ENCODE measurements around the gene ZBTB42. TPM values are rescaled to one million over a fixed set of nuclear protein-coding genes. Genes with fewer than 3 reads are reported as not detected.

Gene ZBTB42
- total and polyA plus RNA-seq, 3 donors from 2014 or later = 6.1 to 8.4 (median 7.1) TPM

DNA sequence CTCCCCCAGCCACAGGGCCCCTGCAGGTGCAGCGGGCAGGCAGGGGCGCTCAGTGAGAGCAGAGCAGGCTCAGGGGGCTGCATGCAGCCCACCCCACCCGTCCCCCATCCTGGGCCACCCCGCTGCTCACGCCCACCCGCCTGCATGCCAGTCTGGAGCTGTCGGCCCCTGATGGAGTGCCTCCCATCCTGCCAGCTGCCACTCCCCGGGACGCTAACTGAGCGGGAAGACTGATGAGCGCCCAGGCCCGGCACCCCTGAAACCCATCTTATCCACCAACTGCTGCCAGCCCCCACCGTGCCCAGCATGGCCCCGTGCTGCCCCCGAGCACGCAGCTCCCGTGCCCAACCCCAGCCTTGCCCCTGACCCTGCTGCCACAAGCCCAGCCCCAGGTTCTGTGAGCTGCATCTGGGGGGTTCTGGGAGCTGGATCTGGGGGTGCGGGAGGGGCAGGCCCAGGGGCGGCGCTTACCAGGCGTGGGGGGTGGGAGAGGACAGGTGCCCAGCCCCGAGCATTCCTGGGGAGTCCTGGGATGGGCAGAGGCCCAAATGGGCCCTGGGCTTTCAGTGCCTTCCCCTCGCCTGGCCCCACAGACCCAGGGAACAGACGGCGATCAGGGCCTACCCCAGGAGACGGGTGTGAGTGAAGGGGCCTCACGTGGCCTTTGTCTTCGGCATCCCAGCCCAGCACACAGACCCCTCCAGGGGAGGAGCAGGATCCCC is 18.7 kb upstream of the ZBTB42 start:
- H3K4me1 ChIP-seq = peaks cover 16% of the 10 kb centered on the region
- WGBS, 2 donors = 85 to 90% methylated on average over 2 to 27 of the region's 28 CpGs
- no peak overlapping the region for H3K4me3 ChIP-seq
- DNase-seq = no peak
- intact Hi-C loops (cut with DNase I; ENCODE audit: low total_unique reads) = no loop called here
- H3K36me3 ChIP-seq (ENCODE audit: low read depth, missing control alignments) = no peaks in the 10 kb centered on the region
- H3K27me3 ChIP-seq = no peaks in the 10 kb centered on the region
- H3K27ac ChIP-seq = no peak overlapping the region
- H3K9me3 ChIP-seq = no peaks in the 10 kb centered on the region
- TF ChIP-seq POLR2A (IDR thresholded peaks at IDR 0.05) = no peak
- TF ChIP-seq, protein P1, sequence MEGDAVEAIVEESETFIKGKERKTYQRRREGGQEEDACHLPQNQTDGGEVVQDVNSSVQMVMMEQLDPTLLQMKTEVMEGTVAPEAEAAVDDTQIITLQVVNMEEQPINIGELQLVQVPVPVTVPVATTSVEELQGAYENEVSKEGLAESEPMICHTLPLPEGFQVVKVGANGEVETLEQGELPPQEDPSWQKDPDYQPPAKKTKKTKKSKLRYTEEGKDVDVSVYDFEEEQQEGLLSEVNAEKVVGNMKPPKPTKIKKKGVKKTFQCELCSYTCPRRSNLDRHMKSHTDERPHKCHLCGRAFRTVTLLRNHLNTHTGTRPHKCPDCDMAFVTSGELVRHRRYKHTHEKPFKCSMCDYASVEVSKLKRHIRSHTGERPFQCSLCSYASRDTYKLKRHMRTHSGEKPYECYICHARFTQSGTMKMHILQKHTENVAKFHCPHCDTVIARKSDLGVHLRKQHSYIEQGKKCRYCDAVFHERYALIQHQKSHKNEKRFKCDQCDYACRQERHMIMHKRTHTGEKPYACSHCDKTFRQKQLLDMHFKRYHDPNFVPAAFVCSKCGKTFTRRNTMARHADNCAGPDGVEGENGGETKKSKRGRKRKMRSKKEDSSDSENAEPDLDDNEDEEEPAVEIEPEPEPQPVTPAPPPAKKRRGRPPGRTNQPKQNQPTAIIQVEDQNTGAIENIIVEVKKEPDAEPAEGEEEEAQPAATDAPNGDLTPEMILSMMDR (IDR thresholded peaks at IDR 0.05) = no peak

DNA sequence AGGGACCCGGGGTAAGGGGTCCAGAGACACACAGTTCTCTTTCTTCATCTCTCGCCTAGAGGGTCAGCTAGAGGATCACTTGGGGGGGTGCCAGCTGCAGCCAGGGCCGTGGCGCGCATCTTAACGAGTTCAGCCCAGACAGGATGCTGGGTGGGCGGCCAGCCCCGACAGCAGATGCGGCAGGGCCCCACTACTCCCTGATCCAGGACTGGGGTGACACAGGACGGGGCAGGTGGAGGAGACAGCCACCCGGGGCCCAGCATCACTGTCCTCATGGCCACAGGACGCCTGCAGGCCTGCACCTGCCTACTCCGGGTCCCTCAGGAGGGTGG is 18.1 kb upstream of the ZBTB42 start:
- no peak overlapping the region for H3K27ac ChIP-seq
- peaks cover 22% of the 10 kb centered on the region for H3K4me1 ChIP-seq
- intact Hi-C loops (cut with DNase I; ENCODE audit: low total_unique reads) = no loop called here
- 56% methylated on average over 13 of the region's 13 CpGs; no CpG with 5 or more reads in 1 of the 2 donors for WGBS, 2 donors
- no peak for DNase-seq
- H3K4me3 ChIP-seq = no peak overlapping the region
- TF ChIP-seq, protein P1 (IDR thresholded peaks at IDR 0.05) = no peak
- H3K27me3 ChIP-seq = no peaks in the 10 kb centered on the region
- no peaks in the 10 kb centered on the region for H3K36me3 ChIP-seq (ENCODE audit: low read depth, missing control alignments)
- no peaks in the 10 kb centered on the region for H3K9me3 ChIP-seq

DNA sequence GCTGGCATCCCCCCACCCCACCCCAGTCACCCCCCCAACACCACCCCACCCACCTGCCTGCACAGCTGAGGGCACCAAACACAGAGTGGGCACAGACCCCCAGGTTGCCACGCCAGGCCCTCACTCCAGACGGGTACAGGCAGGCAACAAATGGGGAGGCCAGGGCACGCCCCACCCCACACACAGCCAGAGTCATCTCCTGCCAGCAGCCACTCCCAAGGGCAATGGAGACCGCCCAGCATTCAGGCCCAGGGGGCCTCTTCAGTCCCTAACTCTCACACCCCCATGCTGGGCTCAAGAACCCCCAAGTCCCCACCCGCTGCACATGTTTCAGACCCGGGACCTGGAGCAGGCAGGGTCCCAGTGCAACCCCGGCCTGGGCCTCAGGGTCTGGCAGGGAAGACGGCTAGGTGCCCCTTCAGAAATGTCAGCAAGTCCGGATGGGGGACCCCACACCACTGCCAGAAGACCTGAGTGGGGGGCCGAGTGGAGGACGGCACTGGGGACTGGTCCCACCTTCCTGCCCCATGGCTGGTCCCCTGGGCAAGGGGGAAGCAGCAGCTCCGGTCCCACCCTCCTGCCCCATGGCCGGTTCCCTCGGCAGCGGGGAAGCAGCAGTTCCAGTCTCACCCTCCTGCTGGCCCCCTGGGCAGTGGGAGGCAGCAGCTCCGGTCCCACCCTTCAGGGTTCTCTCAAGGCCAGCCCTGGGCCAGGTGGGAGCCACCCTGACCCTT is 17.2 kb upstream of the ZBTB42 start:
- no peak for TF ChIP-seq POLR2A (IDR thresholded peaks at IDR 0.05)
- TF ChIP-seq, protein P1 (IDR thresholded peaks at IDR 0.05) = no peak
- Histone ChIP-seq H3K27me3 (no peaks in the 10 kb centered on the region), H3K27ac (no peak overlapping the region), H3K4me3 (no peak overlapping the region), H3K9me3 (no peaks in the 10 kb centered on the region), H3K36me3 (ENCODE audit: low read depth, missing control alignments) (no peaks in the 10 kb centered on the region), H3K4me1 (peaks cover 30% of the 10 kb centered on the region)
- no peak for DNase-seq
- WGBS, 2 donors = 77 to 86% methylated on average over 6 to 16 of the region's 16 CpGs
- intact Hi-C loops (cut with DNase I; ENCODE audit: low total_unique reads) = no loop called here

DNA sequence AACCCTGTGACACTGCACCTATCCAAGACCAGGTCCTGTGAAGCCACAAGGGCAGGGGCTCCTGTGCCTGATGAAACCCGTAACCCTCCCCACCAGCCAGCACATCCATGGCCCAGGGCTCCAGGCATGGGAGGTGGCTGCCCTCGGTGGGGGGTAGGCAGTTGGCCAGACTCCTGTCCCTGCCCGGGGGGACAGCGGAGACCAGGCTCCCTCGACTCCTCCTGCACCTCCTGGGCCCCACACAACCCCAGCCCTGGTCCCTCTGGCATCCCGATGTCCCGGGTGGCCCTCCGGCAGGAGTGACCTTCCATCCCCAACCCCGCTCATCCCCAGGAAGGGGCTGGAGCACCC is 16.7 kb upstream of the ZBTB42 start:
- no peak for DNase-seq
- intact Hi-C loops (cut with DNase I; ENCODE audit: low total_unique reads) = no loop called here
- no peaks in the 10 kb centered on the region for H3K36me3 ChIP-seq (ENCODE audit: low read depth, missing control alignments)
- no peak overlapping the region for H3K4me3 ChIP-seq
- no peaks in the 10 kb centered on the region for H3K27me3 ChIP-seq
- TF ChIP-seq, protein P1 (IDR thresholded peaks at IDR 0.05) = no peak
- TF ChIP-seq POLR2A (IDR thresholded peaks at IDR 0.05) = no peak
- no peaks in the 10 kb centered on the region for H3K9me3 ChIP-seq
- WGBS, 2 donors = 88 to 100% methylated on average over 1 to 9 of the region's 9 CpGs
- H3K27ac ChIP-seq = no peak overlapping the region
- peaks cover 36% of the 10 kb centered on the region for H3K4me1 ChIP-seq
